HCT116 (cell line): ENCODE data around the gene ABCC5. TPM values are rescaled to one million over a fixed set of nuclear protein-coding genes. Genes with fewer than 3 reads are reported as not detected.

Experiments used
- ATAC-seq: fragments of 200-7000 bp; cut with Tn5 transposase; 2 replicates; pipeline ENCODE4 v1.9.1; 2020; ENCODE audit warnings: mild to moderate bottlenecking, moderate library complexity
- BruUV-seq: library from RNA; stranded (reverse); fragments of 400-500 nt; replicated peaks from 2 replicates; lab custom pipeline; 2021; lab: Mats Ljungman, UMichigan
- CTCF ChIA-PET: fragments of 300-600 bp; sonication (Branson Sonifier 250); formaldehyde crosslinking; loops from one replicate; lab custom pipeline; 2021; ENCODE audit warnings: antibody characterized with exemption; lab: Charles Lee
- POLR2A ChIA-PET: fragments of 300-600, 350-600 bp; sonication (Branson Sonifier 250); formaldehyde crosslinking; loops from one replicate; lab custom pipeline; 2021; ENCODE audit warnings: antibody characterized with exemption; lab: Charles Lee
- RAD21 ChIA-PET, 2 experiments: fragments of 300-600 bp; sonication (Branson Sonifier 250); formaldehyde crosslinking; loops; one replicate each; lab custom pipeline; 2023; ENCODE audit warnings: low total read pairs in 2 of 2; ENCODE audit not compliant: uncharacterized antibody in 2 of 2, unreplicated experiment in 2 of 2, low non-redundant PET in 1 of 2; lab: Charles Lee
- DNase-seq: peaks from one replicate; pipeline ENCODE4 v3.0.0-alpha.2; 2010; ENCODE audit warnings: low read depth, low spot score
- H2AFZ ChIP-seq: fragments of 200-600 bp; shearing (Covaris generic), sonication (generic); 2 replicates; pipeline ENCODE4 v1.6.1; 2017; ENCODE audit warnings: low read depth, mixed run types, mixed read lengths, antibody characterized with exemption, low read length; ENCODE audit not compliant: poor library complexity, severe bottlenecking
- H3K27ac ChIP-seq: 2 replicates; pipeline ENCODE4 v1.5.1; 2012; ENCODE audit warnings: low read depth, low read length
- H3K27me3 ChIP-seq: fragments of 200-600 bp; sonication (generic); 2 replicates; pipeline ENCODE4 v1.6.1; 2016; ENCODE audit warnings: mixed run types, low read length, mixed read lengths; ENCODE audit not compliant: insufficient read depth
- H3K36me3 ChIP-seq, 2 experiments: fragments of 200-500 bp in 1 of 2; fragments of 200-600 bp in 1 of 2; sonication (Bioruptor generic) in 1 of 2; sonication (generic) in 1 of 2; 2 replicates each; pipeline versions ENCODE4 v1.5.1 to v1.6.1; 2014 to 2016; ENCODE audit warnings: low read length in 2 of 2, inconsistent platforms in 1 of 2, mixed read lengths in 1 of 2, mixed run types in 1 of 2; ENCODE audit not compliant: insufficient read depth in 2 of 2, control insufficient read depth in 1 of 2
- H3K4me1 ChIP-seq, 2 experiments: fragments of 200-600 bp in 1 of 2; sonication (generic) in 1 of 2; 2 replicates each; pipeline versions ENCODE4 v1.5.1 to v1.6.1; 2012 to 2017; ENCODE audit warnings: low read length in 2 of 2, inconsistent platforms in 1 of 2, mild to moderate bottlenecking in 1 of 2, mixed read lengths in 1 of 2, mixed run types in 1 of 2, moderate library complexity in 1 of 2; ENCODE audit not compliant: insufficient read depth in 2 of 2, control insufficient read depth in 1 of 2
- H3K4me2 ChIP-seq: fragments of 200-600 bp; sonication (generic); 2 replicates; pipeline ENCODE4 v1.6.1; 2017; ENCODE audit warnings: mixed run types, low read length, mixed read lengths
- H3K4me3 ChIP-seq, 2 experiments: fragments of 200-600 bp in 1 of 2; sonication (generic) in 1 of 2; replicated peaks in 1 of 2; 2 replicates each; pipeline ENCODE4 v1.5.1; 2011 to 2016; ENCODE audit warnings: low read length in 2 of 2, control low read depth in 1 of 2, low read depth in 1 of 2, mild to moderate bottlenecking in 1 of 2, mixed read lengths in 1 of 2, mixed run types in 1 of 2
- H3K79me2 ChIP-seq: fragments of 200-600 bp; sonication (generic); 2 replicates; pipeline ENCODE4 v1.6.1; 2017; ENCODE audit warnings: mild to moderate bottlenecking, mixed run types, low read length, moderate library complexity, mixed read lengths; ENCODE audit not compliant: insufficient read depth
- H3K9ac ChIP-seq: fragments of 200-600 bp; sonication (generic); 2 replicates; pipeline ENCODE4 v1.6.1; 2016; ENCODE audit warnings: low read length, mixed read lengths
- H3K9me2 ChIP-seq: fragments of 200-600 bp; sonication (generic), shearing (Covaris generic); 2 replicates; pipeline ENCODE4 v1.6.1; 2017; ENCODE audit warnings: mixed run types, mild to moderate bottlenecking, moderate library complexity; ENCODE audit not compliant: insufficient read depth
- H3K9me3 ChIP-seq, 2 experiments: fragments of 200-500 bp in 1 of 2; fragments of 200-600 bp in 1 of 2; sonication (Bioruptor generic) in 1 of 2; sonication (generic) in 1 of 2; 2 replicates each; pipeline ENCODE4 v1.6.1; 2014 to 2017; ENCODE audit warnings: low read length in 2 of 2, mixed read lengths in 2 of 2, inconsistent platforms in 1 of 2, low read depth in 1 of 2, mild to moderate bottlenecking in 1 of 2, mixed run types in 1 of 2, moderate library complexity in 1 of 2; ENCODE audit not compliant: control insufficient read depth in 1 of 2, insufficient read depth in 1 of 2
- H4K20me1 ChIP-seq: fragments of 200-600 bp; sonication (generic), shearing (Covaris generic); 2 replicates; pipeline ENCODE4 v1.6.1; 2017; ENCODE audit warnings: mixed run types, mild to moderate bottlenecking, moderate library complexity; ENCODE audit not compliant: insufficient read depth
- EGR1 ChIP-seq: IDR thresholded peaks from 2 replicates; pipeline ENCODE4 v1.6.1; 2012; ENCODE audit warnings: low read depth
- EZH2 ChIP-seq: fragments of 200-600 bp; sonication (generic); IDR thresholded peaks from 2 replicates; pipeline ENCODE4 v1.6.1; 2017; ENCODE audit warnings: antibody characterized with exemption, mixed run types
- EZH2phosphoT487 ChIP-seq: fragments of 200-600 bp; IDR thresholded peaks from 2 replicates; pipeline ENCODE4 v1.6.1; 2018; ENCODE audit warnings: antibody characterized with exemption, borderline replicate concordance
- FOSL1 ChIP-seq: IDR thresholded peaks from 2 replicates; pipeline ENCODE4 v1.6.1; 2012; ENCODE audit warnings: low read depth
- JUND ChIP-seq: IDR thresholded peaks from 2 replicates; pipeline ENCODE4 v1.6.1; 2012
- POLR2A ChIP-seq: IDR thresholded peaks from 2 replicates; pipeline ENCODE4 v1.7.0; 2011; ENCODE audit warnings: borderline replicate concordance; ENCODE audit not compliant: insufficient read depth, insufficient read length; ENCODE audit errors: extremely low read depth
- POLR2AphosphoS5 ChIP-seq: IDR thresholded peaks from 2 replicates; pipeline ENCODE4 v1.6.1; 2011; ENCODE audit warnings: mild to moderate bottlenecking, low read depth, low read length, moderate library complexity
- RAD21 ChIP-seq: IDR thresholded peaks from 2 replicates; pipeline ENCODE4 v1.6.1; 2012; ENCODE audit warnings: low read depth, mild to moderate bottlenecking
- SIN3A ChIP-seq: IDR thresholded peaks from 2 replicates; pipeline ENCODE4 v1.6.1; 2012; ENCODE audit warnings: low read depth
- TCF7L2 ChIP-seq: IDR thresholded peaks from 2 replicates; pipeline ENCODE4 v1.7.0; 2011; ENCODE audit warnings: borderline replicate concordance, inconsistent platforms; ENCODE audit not compliant: insufficient read depth, insufficient read length; ENCODE audit errors: extremely low read depth
- YY1 ChIP-seq: IDR thresholded peaks from 2 replicates; pipeline ENCODE4 v1.6.1; 2011; ENCODE audit warnings: low read length, low read depth, moderate library complexity, mild to moderate bottlenecking; ENCODE audit not compliant: insufficient replicate concordance; ENCODE audit errors: extremely low read depth
- intact Hi-C: fragments of 100-400 bp; cut with micrococcal nuclease; formaldehyde crosslinking; loops from 2 replicates; pipeline ENCODE4 v1.10.0; 2022
- total RNA-seq: library from RNA; stranded (reverse); gene quantifications from one replicate; pipeline ENCODE4 v1.2.1, GENCODE V29; 2021; ENCODE audit not compliant: unreplicated experiment
- TF ChIP-seq, protein P1 (sequence below): IDR thresholded peaks from 2 replicates; pipeline ENCODE4 v1.6.1; 2012

The ABCC5 gene
- total RNA-seq, 1 experiment from 2014 or later = 16.9 TPM

DNA sequence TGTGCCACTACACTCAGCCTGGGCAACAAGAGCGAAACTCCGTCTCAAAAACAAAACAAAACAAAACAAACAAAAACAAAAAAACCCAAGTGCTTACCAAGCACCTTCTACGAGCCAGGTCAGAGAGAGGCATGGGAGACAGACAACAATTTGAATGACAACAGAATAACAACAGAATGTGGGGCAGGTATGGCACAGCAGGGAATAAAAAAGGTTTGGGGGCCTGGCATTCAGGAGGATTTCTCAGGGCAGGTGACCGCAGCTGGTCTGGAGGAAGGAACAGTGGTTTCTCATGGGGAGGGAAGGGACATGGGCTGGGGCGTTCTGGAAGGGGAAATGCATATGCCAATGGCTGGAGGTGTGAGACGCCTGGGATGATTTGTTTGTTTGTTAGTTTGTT is 110.5 kb downstream of the ABCC5 start:
- no peaks in the 10 kb centered on the region for H3K4me1 ChIP-seq
- H3K9me2 ChIP-seq = no peaks in the 10 kb centered on the region
- H3K36me3 ChIP-seq = no peaks in the 10 kb centered on the region
- H4K20me1 ChIP-seq = no peaks in the 10 kb centered on the region
- H3K4me2 ChIP-seq = no peak overlapping the region
- TF ChIP-seq, protein P1, sequence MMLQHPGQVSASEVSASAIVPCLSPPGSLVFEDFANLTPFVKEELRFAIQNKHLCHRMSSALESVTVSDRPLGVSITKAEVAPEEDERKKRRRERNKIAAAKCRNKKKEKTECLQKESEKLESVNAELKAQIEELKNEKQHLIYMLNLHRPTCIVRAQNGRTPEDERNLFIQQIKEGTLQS = no peak
- TF ChIP-seq JUND = no peak
- TF ChIP-seq EZH2phosphoT487 = no peak
- TF ChIP-seq EZH2 = no peak
- no peak for TF ChIP-seq TCF7L2
- no peak for TF ChIP-seq POLR2AphosphoS5
- no peak for TF ChIP-seq YY1
- no peak for TF ChIP-seq SIN3A
- TF ChIP-seq RAD21 = no peak
- TF ChIP-seq POLR2A = no peak
- TF ChIP-seq EGR1 = no peak
- no peak for TF ChIP-seq FOSL1
- H3K9me3 ChIP-seq = no peaks in the 10 kb centered on the region
- H3K27ac ChIP-seq = no peak overlapping the region
- H3K79me2 ChIP-seq = no peaks in the 10 kb centered on the region
- ChIA-PET POLR2A (no interaction called here), RAD21 (no interaction called here), CTCF (interaction anchor here (2.3 kb wide), 1 partner anchor 11 kb away, joined by 7 read pairs; no protein-coding TSS in a partner anchor)
- ATAC-seq (no peak), DNase-seq (no peak)
- no peak overlapping the region for H2AFZ ChIP-seq
- intact Hi-C loops = no loop called here
- no peak overlapping the region for H3K4me3 ChIP-seq
- no peak overlapping the region for H3K9ac ChIP-seq
- no TSS peak for BruUV-seq
- no peaks in the 10 kb centered on the region for H3K27me3 ChIP-seq
